ENCODE data around the gene BORCS5.
"Not testable (repeated sequence)": the region's sequence is repeated elsewhere in the genome, so short reads cannot be mapped to it uniquely, and the experiment has no call there.

BORCS5 gene

DNA sequence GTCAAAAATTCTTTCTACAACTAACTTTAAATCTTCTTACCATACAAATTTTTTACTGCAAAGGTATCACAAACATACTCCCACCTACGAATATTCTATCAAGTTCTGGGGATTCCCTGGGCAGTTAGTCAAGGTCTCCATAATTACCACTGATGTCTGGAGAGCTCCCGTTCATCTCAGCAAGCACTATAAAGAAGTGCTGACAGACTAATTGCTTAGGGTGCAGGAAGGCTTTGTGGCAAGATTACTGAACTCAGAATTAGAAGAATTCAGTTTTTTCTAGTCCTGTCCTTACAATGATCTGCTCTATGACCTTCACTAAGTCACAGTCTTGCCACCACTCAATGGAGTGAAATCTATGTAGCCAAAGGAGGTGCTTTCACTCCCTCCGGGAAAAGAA is 144.2 kb downstream of the BORCS5 start:
- H3K4me3 ChIP-seq (replicated peaks; ENCODE audit: low read depth, low read length): no peak overlapping the region
- TF ChIP-seq, protein P1, sequence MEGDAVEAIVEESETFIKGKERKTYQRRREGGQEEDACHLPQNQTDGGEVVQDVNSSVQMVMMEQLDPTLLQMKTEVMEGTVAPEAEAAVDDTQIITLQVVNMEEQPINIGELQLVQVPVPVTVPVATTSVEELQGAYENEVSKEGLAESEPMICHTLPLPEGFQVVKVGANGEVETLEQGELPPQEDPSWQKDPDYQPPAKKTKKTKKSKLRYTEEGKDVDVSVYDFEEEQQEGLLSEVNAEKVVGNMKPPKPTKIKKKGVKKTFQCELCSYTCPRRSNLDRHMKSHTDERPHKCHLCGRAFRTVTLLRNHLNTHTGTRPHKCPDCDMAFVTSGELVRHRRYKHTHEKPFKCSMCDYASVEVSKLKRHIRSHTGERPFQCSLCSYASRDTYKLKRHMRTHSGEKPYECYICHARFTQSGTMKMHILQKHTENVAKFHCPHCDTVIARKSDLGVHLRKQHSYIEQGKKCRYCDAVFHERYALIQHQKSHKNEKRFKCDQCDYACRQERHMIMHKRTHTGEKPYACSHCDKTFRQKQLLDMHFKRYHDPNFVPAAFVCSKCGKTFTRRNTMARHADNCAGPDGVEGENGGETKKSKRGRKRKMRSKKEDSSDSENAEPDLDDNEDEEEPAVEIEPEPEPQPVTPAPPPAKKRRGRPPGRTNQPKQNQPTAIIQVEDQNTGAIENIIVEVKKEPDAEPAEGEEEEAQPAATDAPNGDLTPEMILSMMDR (IDR thresholded peaks at IDR 0.05; ENCODE audit: low read length, missing control alignments): no peak
- no peak for DNase-seq (ENCODE audit: low read depth)

- not testable (repeated sequence) for H3K4me3 ChIP-seq (replicated peaks; ENCODE audit: low read depth, low read length); DNase-seq (ENCODE audit: low read depth)
Measured at GRCh38 chr12:12502130-12502814, 145.4 kb downstream of the BORCS5 start.

- DNase-seq (ENCODE audit: low read depth): no peak
- no peak overlapping the region for H3K4me3 ChIP-seq (replicated peaks; ENCODE audit: low read depth, low read length)
- TF ChIP-seq, protein P1 (IDR thresholded peaks at IDR 0.05; ENCODE audit: low read length, missing control alignments): no peak
Measured at GRCh38 chr12:12502815-12503151, 145.9 kb downstream of the BORCS5 start.

- TF ChIP-seq, protein P1 (IDR thresholded peaks at IDR 0.05; ENCODE audit: low read length, missing control alignments): no peak
- no peak for DNase-seq (ENCODE audit: low read depth)
- no peak overlapping the region for H3K4me3 ChIP-seq (replicated peaks; ENCODE audit: low read depth, low read length)
Measured at GRCh38 chr12:12503384-12504078, 146.7 kb downstream of the BORCS5 start.

DNA sequence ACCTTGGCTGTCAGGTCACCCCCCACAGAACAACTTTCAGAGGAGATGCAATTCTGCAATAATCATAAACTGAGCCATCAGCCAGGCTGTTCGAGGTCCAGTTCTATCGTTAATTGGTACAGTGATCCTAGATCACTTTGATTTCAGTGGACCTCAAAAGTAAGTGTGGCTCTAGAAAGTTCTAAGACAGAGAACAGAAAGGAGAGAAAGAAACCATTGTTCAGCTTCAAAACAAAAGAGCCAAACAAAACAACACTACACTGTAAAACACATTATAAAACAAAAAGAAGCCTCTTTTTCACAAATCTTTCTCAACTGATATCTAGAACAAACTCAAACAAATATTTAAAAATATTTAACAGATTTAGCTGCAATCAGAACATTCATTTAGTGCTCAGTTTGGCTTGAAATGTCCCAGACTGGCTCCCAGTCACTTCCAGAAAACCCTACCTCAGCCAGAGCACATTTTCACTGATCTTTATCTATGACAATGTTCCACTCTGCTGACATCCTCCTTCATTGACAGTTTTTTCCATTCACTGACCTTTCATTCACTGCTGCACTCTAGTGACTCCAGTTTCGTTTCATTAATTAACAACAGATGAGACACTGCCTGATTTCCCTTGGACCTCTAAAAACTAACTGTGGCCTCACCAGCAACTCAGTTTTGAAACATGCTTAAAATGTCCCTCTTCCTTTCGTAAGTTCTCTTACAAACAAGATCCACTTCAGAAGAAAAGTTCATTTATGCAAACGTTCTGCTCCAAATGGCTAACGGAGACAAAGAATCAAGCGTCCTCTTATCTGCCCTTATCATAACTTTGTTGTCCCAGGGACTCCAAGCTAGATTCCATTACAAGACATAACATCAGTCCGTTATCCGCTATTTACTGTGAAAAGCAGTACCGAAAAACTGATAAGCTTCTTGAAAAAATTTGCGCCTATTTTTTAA is 148.9 kb downstream of the BORCS5 start:
- H3K4me3 ChIP-seq (replicated peaks; ENCODE audit: low read depth, low read length): peak overlapping the region; percentile 28
- peak; percentile 47 for DNase-seq (ENCODE audit: low read depth)
- TF ChIP-seq, protein P1 (IDR thresholded peaks at IDR 0.05; ENCODE audit: low read length, missing control alignments): no peak

GRCh38 chr12:12506496-12506890 is 149.6 kb downstream of the BORCS5 start:
- TF ChIP-seq, protein P1 (IDR thresholded peaks at IDR 0.05; ENCODE audit: low read length, missing control alignments): no peak
- DNase-seq (ENCODE audit: low read depth): peak; percentile 43
- peak overlapping the region; percentile 28 for H3K4me3 ChIP-seq (replicated peaks; ENCODE audit: low read depth, low read length)

DNA sequence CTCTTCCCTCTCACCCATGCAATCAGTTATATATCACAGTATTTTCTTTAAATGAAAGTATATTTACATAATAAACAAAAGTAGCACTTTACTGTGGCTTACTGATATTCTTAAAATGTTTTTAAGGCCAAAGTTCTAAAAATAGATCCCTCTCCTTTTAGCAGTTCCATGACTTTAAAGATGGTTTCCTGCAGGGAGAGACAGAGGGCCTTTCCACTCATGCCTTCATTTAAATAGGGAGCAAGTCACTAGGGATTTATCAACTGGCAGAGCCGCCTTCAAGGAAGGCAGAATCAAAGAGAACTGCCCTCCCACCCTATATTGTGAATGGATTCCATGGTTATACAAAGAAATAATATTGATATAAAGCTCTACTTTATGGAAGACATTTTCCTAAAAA is 150.2 kb downstream of the BORCS5 start:
- DNase-seq (ENCODE audit: low read depth): no peak
- TF ChIP-seq, protein P1 (IDR thresholded peaks at IDR 0.05; ENCODE audit: low read length, missing control alignments): no peak
- H3K4me3 ChIP-seq (replicated peaks; ENCODE audit: low read depth, low read length): no peak overlapping the region

Data from fibroblast of pulmonary artery (primary cell).